ENCODE results near the gene HADHB.

DNA sequence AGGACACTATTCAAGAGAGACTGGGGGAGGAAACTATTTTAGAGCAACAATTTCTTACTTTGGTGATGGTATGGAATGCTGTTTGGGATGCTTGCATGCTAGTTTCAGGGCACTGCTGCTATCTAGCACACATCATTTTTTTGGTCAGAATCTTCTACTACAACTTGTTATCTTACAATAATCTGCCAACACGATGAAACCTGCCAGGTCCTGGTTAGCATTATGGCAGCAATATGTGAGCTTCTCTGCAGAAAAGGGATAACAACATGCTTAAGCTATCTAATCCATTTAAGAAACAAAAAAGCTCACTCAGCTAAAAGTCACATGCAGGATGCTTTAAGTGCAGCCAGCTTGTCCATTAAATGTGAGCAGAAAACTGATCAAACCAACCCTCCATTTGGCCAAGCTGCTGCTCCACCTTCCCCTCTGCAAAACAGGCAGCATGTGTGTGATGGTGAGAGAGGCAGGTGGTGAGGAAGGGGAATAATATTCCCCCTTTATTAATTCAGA, 41.7 kb upstream of the HADHB start:
- TF ChIP-seq, protein P1, sequence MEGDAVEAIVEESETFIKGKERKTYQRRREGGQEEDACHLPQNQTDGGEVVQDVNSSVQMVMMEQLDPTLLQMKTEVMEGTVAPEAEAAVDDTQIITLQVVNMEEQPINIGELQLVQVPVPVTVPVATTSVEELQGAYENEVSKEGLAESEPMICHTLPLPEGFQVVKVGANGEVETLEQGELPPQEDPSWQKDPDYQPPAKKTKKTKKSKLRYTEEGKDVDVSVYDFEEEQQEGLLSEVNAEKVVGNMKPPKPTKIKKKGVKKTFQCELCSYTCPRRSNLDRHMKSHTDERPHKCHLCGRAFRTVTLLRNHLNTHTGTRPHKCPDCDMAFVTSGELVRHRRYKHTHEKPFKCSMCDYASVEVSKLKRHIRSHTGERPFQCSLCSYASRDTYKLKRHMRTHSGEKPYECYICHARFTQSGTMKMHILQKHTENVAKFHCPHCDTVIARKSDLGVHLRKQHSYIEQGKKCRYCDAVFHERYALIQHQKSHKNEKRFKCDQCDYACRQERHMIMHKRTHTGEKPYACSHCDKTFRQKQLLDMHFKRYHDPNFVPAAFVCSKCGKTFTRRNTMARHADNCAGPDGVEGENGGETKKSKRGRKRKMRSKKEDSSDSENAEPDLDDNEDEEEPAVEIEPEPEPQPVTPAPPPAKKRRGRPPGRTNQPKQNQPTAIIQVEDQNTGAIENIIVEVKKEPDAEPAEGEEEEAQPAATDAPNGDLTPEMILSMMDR (IDR thresholded peaks at IDR 0.05) = no peak
- TF ChIP-seq POLR2AphosphoS5 (IDR thresholded peaks at IDR 0.05) = no peak
